ENCODE measurements around the gene PXMP2.

Gene PXMP2

DNA sequence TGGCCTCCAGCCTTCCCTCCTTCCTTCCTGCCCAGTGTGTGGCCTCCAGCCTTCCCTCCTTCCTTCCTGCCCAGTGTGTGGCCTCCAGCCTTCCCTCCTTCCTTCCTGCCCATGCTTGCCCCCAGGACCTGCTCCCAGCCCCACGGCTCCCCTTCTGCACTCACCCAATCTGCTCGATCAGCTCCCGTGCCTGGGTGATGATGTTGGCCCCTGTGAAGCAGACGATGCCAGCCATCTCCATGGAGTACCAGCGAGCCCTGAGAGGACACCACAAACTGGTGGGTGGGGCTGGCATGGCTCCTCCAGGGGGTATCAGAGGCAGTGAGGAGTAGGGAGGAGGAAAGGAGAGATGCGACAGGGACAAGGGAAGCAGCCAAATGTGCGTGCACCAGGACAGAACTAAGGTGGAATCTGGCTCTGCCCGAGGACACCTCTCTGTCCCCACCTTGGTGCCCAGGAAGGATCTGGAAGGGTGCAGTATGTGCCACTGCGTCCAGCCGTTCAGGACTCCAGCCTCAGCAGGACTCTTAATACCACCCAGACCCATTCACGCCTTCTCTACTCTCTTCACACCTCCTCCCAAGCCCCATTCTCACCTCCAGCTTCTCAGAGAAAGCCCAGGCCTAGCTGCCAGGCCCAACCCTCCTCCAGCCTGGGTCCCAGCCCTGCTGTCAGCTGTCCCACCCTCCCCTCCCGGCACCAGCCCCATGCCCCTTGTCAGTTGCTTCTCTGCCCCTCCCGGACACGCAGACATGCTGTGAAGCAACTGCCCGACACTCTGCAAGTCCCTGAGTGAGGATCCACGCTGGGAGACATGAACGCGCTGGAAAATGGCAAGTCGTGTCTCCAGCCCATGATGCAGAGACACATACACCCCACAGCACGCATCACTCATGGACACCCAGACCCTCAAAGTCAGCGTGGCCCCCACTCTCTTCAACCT, 22.9 kb upstream of the PXMP2 start:
- Histone ChIP-seq H3K4me3 (ENCODE audit: low read depth, low read length) (no peak overlapping the region), H3K27me3 (replicated peaks) (no peaks in the 10 kb centered on the region), H3K36me3 (replicated peaks) (peaks cover 27% of the 10 kb centered on the region), H3K27ac (no peak overlapping the region)
- TF ChIP-seq, protein P1, sequence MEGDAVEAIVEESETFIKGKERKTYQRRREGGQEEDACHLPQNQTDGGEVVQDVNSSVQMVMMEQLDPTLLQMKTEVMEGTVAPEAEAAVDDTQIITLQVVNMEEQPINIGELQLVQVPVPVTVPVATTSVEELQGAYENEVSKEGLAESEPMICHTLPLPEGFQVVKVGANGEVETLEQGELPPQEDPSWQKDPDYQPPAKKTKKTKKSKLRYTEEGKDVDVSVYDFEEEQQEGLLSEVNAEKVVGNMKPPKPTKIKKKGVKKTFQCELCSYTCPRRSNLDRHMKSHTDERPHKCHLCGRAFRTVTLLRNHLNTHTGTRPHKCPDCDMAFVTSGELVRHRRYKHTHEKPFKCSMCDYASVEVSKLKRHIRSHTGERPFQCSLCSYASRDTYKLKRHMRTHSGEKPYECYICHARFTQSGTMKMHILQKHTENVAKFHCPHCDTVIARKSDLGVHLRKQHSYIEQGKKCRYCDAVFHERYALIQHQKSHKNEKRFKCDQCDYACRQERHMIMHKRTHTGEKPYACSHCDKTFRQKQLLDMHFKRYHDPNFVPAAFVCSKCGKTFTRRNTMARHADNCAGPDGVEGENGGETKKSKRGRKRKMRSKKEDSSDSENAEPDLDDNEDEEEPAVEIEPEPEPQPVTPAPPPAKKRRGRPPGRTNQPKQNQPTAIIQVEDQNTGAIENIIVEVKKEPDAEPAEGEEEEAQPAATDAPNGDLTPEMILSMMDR (IDR thresholded peaks at IDR 0.05; ENCODE audit: low read depth, low read length, missing control alignments), result no peak
- no peak for DNase-seq
- in situ Hi-C loops (cut with HindIII; ENCODE audit: low pct_ligation_motif_present, low sequenced_read_pairs), result no loop called here

DNA sequence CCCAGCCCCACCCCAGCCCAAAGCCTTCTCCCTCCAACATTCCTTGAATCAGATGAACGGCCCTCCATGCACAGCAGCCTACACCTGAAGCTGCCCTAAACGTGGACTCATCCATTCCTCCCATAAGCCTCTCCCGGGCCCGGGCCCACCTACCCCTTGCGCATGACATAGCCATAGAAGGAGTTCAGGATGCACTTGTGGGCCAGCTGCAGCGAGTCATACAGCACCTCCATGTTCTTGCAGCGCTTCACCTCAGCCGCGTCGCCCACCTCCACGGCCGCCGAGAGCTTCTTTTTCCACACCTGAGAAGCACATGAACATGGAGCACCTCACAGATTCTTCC, 22.3 kb upstream of the PXMP2 start:
- TF ChIP-seq, protein P1 (IDR thresholded peaks at IDR 0.05; ENCODE audit: low read depth, low read length, missing control alignments), result no peak
- Histone ChIP-seq H3K27me3 (replicated peaks) (no peaks in the 10 kb centered on the region), H3K27ac (no peak overlapping the region), H3K36me3 (replicated peaks) (peaks cover 29% of the 10 kb centered on the region), H3K4me3 (ENCODE audit: low read depth, low read length) (no peak overlapping the region)
- in situ Hi-C loops (cut with HindIII; ENCODE audit: low pct_ligation_motif_present, low sequenced_read_pairs), result no loop called here
- DNase-seq, result no peak

DNA sequence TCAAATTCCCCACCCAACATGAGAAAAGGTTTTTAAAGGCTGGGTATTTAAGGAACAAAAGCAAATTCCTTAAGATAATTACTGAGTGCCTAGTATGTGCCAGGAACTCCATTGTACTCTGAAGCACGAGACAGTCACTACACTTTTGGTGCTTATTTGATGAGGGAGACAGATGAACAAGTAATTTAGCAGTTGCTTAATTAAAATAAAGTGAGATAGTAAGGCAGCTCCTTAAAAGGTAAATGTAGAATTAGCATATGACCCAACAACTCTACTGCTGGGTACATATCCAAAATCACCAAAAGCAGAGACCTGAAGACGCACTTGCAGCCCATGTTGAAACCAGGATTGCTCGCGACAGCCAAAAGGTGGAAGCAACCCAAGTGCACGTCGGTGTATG, 21.6 kb upstream of the PXMP2 start:
- DNase-seq, result no peak
- no peaks in the 10 kb centered on the region for H3K27me3 ChIP-seq (replicated peaks)
- in situ Hi-C loops (cut with HindIII; ENCODE audit: low pct_ligation_motif_present, low sequenced_read_pairs), result no loop called here
- H3K27ac ChIP-seq, result no peak overlapping the region
- H3K4me3 ChIP-seq (ENCODE audit: low read depth, low read length), result no peak overlapping the region
- peaks cover 29% of the 10 kb centered on the region for H3K36me3 ChIP-seq (replicated peaks)
- TF ChIP-seq, protein P1 (IDR thresholded peaks at IDR 0.05; ENCODE audit: low read depth, low read length, missing control alignments), result no peak

DNA sequence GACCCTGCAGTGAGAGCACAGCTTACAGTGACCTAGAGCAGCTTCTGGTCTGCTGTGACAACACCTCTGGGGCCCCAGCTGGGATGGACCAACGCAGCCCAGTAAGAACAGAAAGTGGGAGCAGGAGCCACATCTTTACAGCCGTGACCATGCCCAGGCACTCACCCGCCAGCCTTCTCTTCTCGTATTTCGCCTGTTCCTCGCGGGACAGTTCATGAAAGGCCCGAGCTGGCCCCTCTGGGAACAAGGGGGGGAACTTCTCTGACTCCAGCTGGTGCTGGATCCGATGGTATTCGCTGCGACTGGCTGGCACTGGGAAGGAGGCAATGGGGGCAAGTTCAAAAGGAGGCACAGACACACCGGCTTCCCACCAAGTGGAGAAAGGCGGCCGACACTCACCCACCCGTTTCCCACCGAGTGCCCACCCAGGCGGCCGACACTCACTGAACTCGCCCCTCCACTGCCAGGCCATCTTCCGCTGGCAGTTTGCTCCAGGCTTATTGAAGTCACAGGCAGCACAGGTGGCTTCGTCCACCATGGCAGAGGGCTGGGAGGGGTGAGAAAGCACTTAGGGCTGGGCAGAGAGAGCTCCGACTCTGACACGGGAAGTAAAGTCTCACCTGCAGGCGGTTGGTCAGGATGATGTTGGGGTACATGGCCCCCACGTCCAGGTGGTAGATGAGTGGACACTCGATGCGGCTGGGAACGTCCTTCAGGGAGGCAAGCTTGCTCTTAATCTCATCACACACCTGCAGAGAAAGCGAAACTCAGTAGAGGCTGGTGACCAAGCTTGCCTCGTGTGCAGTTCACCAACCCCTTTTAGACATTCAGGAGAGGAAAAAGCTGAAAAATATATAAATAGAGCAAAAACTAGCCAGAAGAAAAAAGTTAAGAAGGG, 18.9 kb upstream of the PXMP2 start:
- in situ Hi-C loops (cut with HindIII; ENCODE audit: low pct_ligation_motif_present, low sequenced_read_pairs), result no loop called here
- TF ChIP-seq, protein P1 (IDR thresholded peaks at IDR 0.05; ENCODE audit: low read depth, low read length, missing control alignments), result no peak
- no peaks in the 10 kb centered on the region for H3K27me3 ChIP-seq (replicated peaks)
- H3K36me3 ChIP-seq (replicated peaks), result peaks cover 22% of the 10 kb centered on the region
- no peak overlapping the region for H3K27ac ChIP-seq
- no peak for DNase-seq
- no peak overlapping the region for H3K4me3 ChIP-seq (ENCODE audit: low read depth, low read length)

DNA sequence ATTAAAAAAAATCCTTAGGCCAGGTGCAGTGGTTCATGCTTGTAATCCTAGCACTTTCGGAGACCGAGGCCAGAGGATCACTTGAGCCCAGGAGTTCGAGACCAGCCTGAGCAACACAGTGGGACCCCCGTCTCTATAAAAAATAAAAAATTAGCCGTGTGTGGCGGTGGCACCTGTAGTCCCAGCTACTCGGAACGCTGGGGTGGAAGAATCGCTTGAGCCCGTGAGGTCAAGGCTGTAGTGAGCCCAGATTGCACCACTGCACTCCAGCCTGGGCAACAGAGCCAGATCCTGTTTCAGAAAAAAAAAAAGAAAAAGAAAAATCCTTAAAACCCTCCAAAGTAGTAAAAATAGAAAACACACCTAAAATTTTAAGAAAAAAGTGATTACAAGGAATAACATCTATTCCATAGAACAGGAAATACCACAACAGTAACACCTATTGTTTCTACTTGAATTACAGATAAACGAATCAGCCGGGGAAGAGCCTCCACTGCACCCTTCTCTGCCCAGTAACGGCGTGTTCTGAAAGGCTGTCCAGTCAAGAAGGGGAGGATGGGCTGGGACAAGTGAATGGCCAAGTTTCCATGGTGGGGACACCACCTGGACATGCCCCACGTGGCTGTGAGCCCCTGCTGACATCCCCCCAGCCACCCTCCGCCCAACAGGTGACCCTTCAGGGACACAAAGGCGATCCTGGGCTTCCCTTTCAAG, 18.1 kb upstream of the PXMP2 start:
- H3K4me3 ChIP-seq (ENCODE audit: low read depth, low read length), result no peak overlapping the region
- no peaks in the 10 kb centered on the region for H3K27me3 ChIP-seq (replicated peaks)
- TF ChIP-seq, protein P1 (IDR thresholded peaks at IDR 0.05; ENCODE audit: low read depth, low read length, missing control alignments), result no peak
- in situ Hi-C loops (cut with HindIII; ENCODE audit: low pct_ligation_motif_present, low sequenced_read_pairs), result no loop called here
- H3K36me3 ChIP-seq (replicated peaks), result peaks cover 18% of the 10 kb centered on the region
- no peak for DNase-seq
- no peak overlapping the region for H3K27ac ChIP-seq
